Activated B cell treated with CpG ODN at 0.5 μM for 24 hours (primary cell): ENCODE results near the gene GPATCH1. TPM values are rescaled to one million over a fixed set of nuclear protein-coding genes. Genes with fewer than 3 reads are reported as not detected.

Source experiments
- ATAC-seq: fragments of 200-7000 bp; cut with Tn5 transposase; one replicate; pipeline ENCODE4 v1.10.0; 2021; ENCODE audit warnings: low read depth, mild to moderate bottlenecking, moderate library complexity
- CTCF ChIA-PET: fragments of 350-600 bp; sonication (Branson Sonifier 250); formaldehyde crosslinking; loops from one replicate; lab custom pipeline; 2021; ENCODE audit warnings: antibody characterized with exemption; lab: Charles Lee
- POLR2A ChIA-PET: fragments of 350-600 bp; sonication (Branson Sonifier 250); formaldehyde crosslinking; loops from one replicate; lab custom pipeline; 2021; ENCODE audit warnings: antibody characterized with exemption; lab: Charles Lee
- DNase-seq: peaks from one replicate; pipeline ENCODE4 v3.0.0; 2022
- H3K27ac Mint-ChIP-seq: one replicate; pipeline ENCODE4 v1.8.0; 2020; ENCODE audit warnings: mixed read lengths
- H3K27me3 Mint-ChIP-seq: one replicate; pipeline ENCODE4 v1.8.0; 2021; ENCODE audit warnings: mixed read lengths
- H3K36me3 Mint-ChIP-seq: one replicate; pipeline ENCODE4 v1.8.0; 2021; ENCODE audit warnings: low read depth, mixed read lengths
- H3K4me1 Mint-ChIP-seq: one replicate; pipeline ENCODE4 v1.8.0; 2021; ENCODE audit warnings: mixed read lengths
- H3K4me3 Mint-ChIP-seq: one replicate; pipeline ENCODE4 v1.8.0; 2020; ENCODE audit warnings: mild to moderate bottlenecking, mixed read lengths
- H3K9me3 Mint-ChIP-seq: one replicate; pipeline ENCODE4 v1.8.0; 2020; ENCODE audit warnings: mixed read lengths
- intact Hi-C: fragments of 100-400 bp; cut with micrococcal nuclease; formaldehyde crosslinking; loops from one replicate; pipeline ENCODE4 v1.15.1; 2024
- total RNA-seq: library from RNA; stranded (reverse); gene quantifications from 2 replicates; pipeline ENCODE4 v1.2.3, GENCODE V29; 2022
- TF ChIP-seq, protein P1 (sequence below): fragments of 200-600 bp; IDR thresholded peaks from one replicate; pipeline ENCODE4 v1.8.0; 2022; ENCODE audit warnings: antibody characterized with exemption, mild to moderate bottlenecking

The GPATCH1 gene
- total RNA-seq, 1 donor from 2014 or later: 12.8 TPM

DNA sequence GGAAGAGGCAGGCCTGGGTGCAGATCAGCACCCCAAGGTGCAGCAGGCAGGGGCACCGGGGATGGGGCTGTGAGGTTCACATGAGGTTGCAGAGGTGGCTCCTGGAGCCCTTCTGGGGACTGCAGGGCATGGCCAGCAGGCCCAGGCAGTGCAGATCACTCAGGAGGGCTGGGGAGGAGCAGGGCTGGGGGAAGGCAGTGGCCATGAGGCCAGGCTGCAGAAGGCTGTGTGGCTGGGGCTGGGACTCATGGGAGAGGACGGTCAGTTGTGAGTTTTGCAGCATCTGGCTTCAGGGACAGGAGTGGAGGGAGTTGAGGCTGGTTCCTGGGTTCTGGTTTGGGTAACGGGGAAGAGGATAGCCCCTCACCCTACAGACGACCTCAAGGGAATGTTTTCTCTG lies 58.2 kb downstream of the GPATCH1 start:
- H3K9me3 Mint-ChIP-seq: no peaks in the 10 kb centered on the region
- H3K27me3 Mint-ChIP-seq: peaks cover 20% of the 10 kb centered on the region
- ATAC-seq: no peak
- TF ChIP-seq, protein P1, sequence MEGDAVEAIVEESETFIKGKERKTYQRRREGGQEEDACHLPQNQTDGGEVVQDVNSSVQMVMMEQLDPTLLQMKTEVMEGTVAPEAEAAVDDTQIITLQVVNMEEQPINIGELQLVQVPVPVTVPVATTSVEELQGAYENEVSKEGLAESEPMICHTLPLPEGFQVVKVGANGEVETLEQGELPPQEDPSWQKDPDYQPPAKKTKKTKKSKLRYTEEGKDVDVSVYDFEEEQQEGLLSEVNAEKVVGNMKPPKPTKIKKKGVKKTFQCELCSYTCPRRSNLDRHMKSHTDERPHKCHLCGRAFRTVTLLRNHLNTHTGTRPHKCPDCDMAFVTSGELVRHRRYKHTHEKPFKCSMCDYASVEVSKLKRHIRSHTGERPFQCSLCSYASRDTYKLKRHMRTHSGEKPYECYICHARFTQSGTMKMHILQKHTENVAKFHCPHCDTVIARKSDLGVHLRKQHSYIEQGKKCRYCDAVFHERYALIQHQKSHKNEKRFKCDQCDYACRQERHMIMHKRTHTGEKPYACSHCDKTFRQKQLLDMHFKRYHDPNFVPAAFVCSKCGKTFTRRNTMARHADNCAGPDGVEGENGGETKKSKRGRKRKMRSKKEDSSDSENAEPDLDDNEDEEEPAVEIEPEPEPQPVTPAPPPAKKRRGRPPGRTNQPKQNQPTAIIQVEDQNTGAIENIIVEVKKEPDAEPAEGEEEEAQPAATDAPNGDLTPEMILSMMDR: no peak
- no peaks in the 10 kb centered on the region for H3K36me3 Mint-ChIP-seq
- no peak overlapping the region for H3K4me3 Mint-ChIP-seq
- CTCF ChIA-PET: no interaction called here
- no peak for DNase-seq
- H3K4me1 Mint-ChIP-seq: peaks cover 7% of the 10 kb centered on the region
- H3K27ac Mint-ChIP-seq: no peak overlapping the region
- POLR2A ChIA-PET: no interaction called here
- intact Hi-C loops: no loop called here

DNA sequence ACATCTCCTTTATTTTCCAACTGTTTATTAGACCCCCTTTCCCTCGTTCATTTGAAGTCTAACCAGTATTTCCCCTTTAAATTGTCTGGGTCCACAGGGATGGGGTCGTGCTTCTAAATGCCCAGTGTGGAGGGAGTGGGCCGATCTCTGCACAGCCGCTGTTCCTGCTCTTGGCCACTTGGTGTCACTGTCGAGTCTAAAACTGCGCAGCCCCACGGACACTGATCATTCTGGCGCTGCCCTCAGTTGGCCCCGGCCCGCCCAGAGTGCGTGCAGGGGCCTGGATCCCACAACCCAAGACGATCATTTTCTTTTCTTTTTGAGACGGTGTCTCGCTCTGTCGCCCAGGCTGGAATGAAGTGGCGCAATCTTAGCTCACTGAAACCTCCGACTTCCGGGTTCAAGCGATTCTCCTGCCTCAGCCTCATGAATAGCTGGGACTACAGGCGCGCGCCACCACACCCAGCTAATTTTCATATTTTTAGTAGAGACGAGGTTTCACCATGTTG lies 63.0 kb downstream of the GPATCH1 start:
- POLR2A ChIA-PET: interaction anchor here (1.6 kb wide), 1 partner anchor 33 kb away, joined by 4 read pairs; no protein-coding TSS in a partner anchor
- TF ChIP-seq, protein P1: no peak
- Mint-ChIP-seq H3K36me3 (no peaks in the 10 kb centered on the region), H3K9me3 (no peaks in the 10 kb centered on the region), H3K27me3 (peaks cover 17% of the 10 kb centered on the region), H3K4me1 (peaks cover 5% of the 10 kb centered on the region), H3K4me3 (peak overlapping the region; percentile 44), H3K27ac (no peak overlapping the region)
- intact Hi-C loops: loop anchor here (1.0 kb wide), 3 partner anchors 33 to 91 kb away; no protein-coding TSS in a partner anchor
- DNase-seq (peak; percentile 38), ATAC-seq (peak; percentile 98)
- CTCF ChIA-PET: interaction anchor here (0.7 to 2.0 kb wide), 9 partner anchors 14 to 304 kb away, joined by 3 to 42 read pairs (median 4); no protein-coding TSS in a partner anchor

DNA sequence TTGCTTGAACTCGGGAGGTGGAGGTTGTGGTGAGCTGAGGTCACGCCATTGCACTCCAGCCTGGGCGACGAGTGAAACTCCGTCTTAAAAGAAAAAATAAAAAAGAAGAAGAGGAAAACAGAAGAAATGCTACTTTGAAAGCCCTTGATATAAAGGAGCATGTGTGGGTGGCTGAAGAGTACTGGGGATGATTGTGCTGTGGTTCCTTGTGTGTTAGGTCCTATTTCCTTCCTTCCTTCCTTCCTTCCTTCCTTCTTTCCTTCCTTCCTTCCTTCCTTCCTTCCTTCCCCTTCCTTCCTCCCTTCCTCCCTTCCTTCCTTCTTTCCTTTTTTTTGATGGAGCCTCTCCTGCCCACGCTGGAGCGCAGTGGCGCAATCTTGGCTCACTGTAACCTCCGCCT lies 65.2 kb downstream of the GPATCH1 start:
- Mint-ChIP-seq H3K4me1 (peaks cover 5% of the 10 kb centered on the region), H3K4me3 (no peak overlapping the region), H3K9me3 (no peaks in the 10 kb centered on the region), H3K27ac (no peak overlapping the region), H3K36me3 (no peaks in the 10 kb centered on the region), H3K27me3 (peaks cover 13% of the 10 kb centered on the region)
- DNase-seq: no peak
- TF ChIP-seq, protein P1: no peak
- ChIA-PET CTCF (no interaction called here), POLR2A (no interaction called here)
- ATAC-seq: no peak
- intact Hi-C loops: no loop called here

DNA sequence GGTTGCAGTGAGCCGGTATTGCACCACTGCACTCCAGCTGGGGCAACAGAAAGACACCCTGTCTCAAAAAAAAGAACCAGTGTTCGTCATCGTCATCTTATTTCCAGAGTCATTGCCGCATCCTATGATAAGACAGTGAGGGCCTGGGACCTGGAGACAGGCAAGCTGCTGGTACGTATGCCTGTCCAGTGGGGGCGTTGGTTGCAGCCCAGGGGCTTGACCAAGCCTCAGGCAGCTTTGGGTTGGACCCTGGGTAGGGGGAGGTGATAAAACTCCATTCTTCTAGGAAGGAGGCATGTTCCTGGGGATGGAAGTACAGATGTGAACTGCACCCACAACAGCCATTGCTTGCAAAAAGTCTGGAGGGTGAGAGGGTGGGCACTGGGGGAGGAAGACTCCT lies 66.6 kb downstream of the GPATCH1 start:
- ATAC-seq (no peak), DNase-seq (no peak)
- no peaks in the 10 kb centered on the region for H3K9me3 Mint-ChIP-seq
- intact Hi-C loops: no loop called here
- peaks cover 5% of the 10 kb centered on the region for H3K27me3 Mint-ChIP-seq
- ChIA-PET CTCF (no interaction called here), POLR2A (interaction anchor here (1.1 kb wide), 1 partner anchor 29 kb away, joined by 3 read pairs; no protein-coding TSS in a partner anchor)
- TF ChIP-seq, protein P1: no peak
- no peaks in the 10 kb centered on the region for H3K36me3 Mint-ChIP-seq
- H3K4me3 Mint-ChIP-seq: no peak overlapping the region
- H3K27ac Mint-ChIP-seq: no peak overlapping the region
- H3K4me1 Mint-ChIP-seq: peaks cover 5% of the 10 kb centered on the region

DNA sequence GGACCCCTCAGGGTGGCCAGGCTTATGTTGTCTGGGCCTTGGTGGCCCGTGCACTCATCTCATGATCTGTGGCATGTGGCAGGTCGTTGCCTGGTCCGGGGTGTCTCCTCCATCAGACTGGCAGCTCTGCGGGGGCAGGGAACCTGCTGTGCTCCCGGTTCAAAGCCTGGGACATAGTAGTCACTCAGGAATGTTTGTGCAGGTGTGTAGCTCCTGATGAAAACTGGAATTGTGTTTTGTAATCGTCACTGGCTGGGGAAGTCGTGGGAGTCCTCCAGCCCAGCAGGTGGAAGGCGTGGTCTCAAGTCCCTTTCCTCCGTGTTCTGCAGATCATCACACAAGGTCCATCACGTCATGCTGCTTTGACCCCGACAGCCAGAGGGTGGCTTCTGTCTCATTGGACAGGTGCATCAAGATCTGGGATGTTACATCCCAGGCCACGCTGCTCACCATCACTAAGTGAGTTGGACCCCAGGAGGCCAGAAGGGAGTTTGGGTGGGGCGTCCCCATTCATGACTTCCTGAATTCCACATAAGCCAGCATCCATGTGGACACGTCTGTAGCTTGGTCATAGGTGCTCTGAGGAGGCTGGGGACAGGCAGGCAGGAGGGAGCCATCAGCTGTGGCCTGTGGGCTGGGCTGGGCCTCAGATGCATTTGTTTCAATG lies 70.0 kb downstream of the GPATCH1 start:
- ChIA-PET POLR2A (no interaction called here), CTCF (no interaction called here)
- Mint-ChIP-seq H3K36me3 (no peaks in the 10 kb centered on the region), H3K4me1 (no peaks in the 10 kb centered on the region), H3K27ac (no peak overlapping the region), H3K27me3 (peaks cover 4% of the 10 kb centered on the region), H3K9me3 (no peaks in the 10 kb centered on the region), H3K4me3 (no peak overlapping the region)
- TF ChIP-seq, protein P1: no peak
- intact Hi-C loops: no loop called here
- DNase-seq: no peak
- ATAC-seq: no peak
